HepG2 (cell line): ENCODE measurements around the gene CRISP3. TPM values are rescaled to one million over a fixed set of nuclear protein-coding genes. Genes with fewer than 3 reads are reported as not detected.

Experiments
- ATAC-seq: fragments of 200-7000 bp; cut with Tn5 transposase; 3 replicates; pipeline ENCODE4 v1.9.1; 2020; ENCODE audit warnings: mild to moderate bottlenecking, moderate library complexity
- BruUV-seq: library from RNA; stranded (reverse); fragments of 400-500 nt; replicated peaks from 2 replicates; lab custom pipeline; 2021; lab: Mats Ljungman, UMichigan
- CTCF ChIA-PET: fragments of 300-600 bp; formaldehyde crosslinking; extraction: SDS; loops from one replicate; lab custom pipeline; 2021; ENCODE audit warnings: low total read pairs, inconsistent platforms, low intra/inter-chr PET ratio; lab: Yijun Ruan, JAX
- POLR2A ChIA-PET: fragments of 350-600 bp; sonication (Branson Sonifier 250); formaldehyde crosslinking; loops from one replicate; lab custom pipeline; 2020; ENCODE audit warnings: antibody characterized with exemption, inconsistent platforms; lab: Yijun Ruan, JAX
- DNase-seq: peaks from one replicate; pipeline ENCODE4 v3.0.0-alpha.2; 2015; ENCODE audit warnings: low spot score
- FAIRE-seq: peaks from 3 replicates; lab custom pipeline; 2011; peaks lifted over from hg19 to GRCh38; lab: Jason Lieb, UNC
- H2AFZ ChIP-seq: one replicate; pipeline ENCODE4 v1.6.1; 2011; ENCODE audit warnings: low read length, inconsistent platforms
- H3K27ac ChIP-seq: fragments of 300-600 bp; 3 replicates; pipeline ENCODE4 v1.8.0; 2011; ENCODE audit warnings: mixed run types, mild to moderate bottlenecking, mixed read lengths, low read length, inconsistent platforms; ENCODE audit not compliant: insufficient read depth; ENCODE audit errors: extremely low read length
- H3K27me3 ChIP-seq, 2 experiments: fragments of 200-600 bp in 1 of 2; 2 replicates in 1 of 2; 3 replicates in 1 of 2; pipeline versions ENCODE4 v1.6.0 to v1.8.0; 2011; ENCODE audit warnings: low read length in 2 of 2, mild to moderate bottlenecking in 2 of 2, moderate library complexity in 2 of 2, inconsistent platforms in 1 of 2; ENCODE audit not compliant: insufficient read depth in 2 of 2, control insufficient read depth in 1 of 2
- H3K36me3 ChIP-seq, 2 experiments: fragments of 200-600 bp in 1 of 2; replicated peaks in 1 of 2; 2 replicates in 1 of 2; 3 replicates in 1 of 2; pipeline versions ENCODE4 v1.5.1 to v1.8.0; 2011; ENCODE audit warnings: low read length in 2 of 2, inconsistent platforms in 1 of 2; ENCODE audit not compliant: insufficient read depth in 2 of 2, control insufficient read depth in 1 of 2
- H3K4me1 ChIP-seq: 2 replicates; pipeline ENCODE4 v1.5.1; 2012; ENCODE audit warnings: low read length, inconsistent platforms; ENCODE audit not compliant: insufficient read depth
- H3K4me2 ChIP-seq: 2 replicates; pipeline ENCODE4 v1.6.0; 2011; ENCODE audit warnings: low read depth, low read length, inconsistent platforms
- H3K4me3 ChIP-seq, 3 experiments: fragments of 200-600 bp in 1 of 3; sonication (generic), shearing (Covaris generic) in 1 of 3; replicated peaks in 1 of 3; 2 replicates each; pipeline ENCODE4 v1.5.1; 2011 to 2016; ENCODE audit warnings: low read length in 3 of 3, inconsistent platforms in 2 of 3, low read depth in 2 of 3, mild to moderate bottlenecking in 2 of 3, control low read depth in 1 of 3, mixed read lengths in 1 of 3; ENCODE audit not compliant: insufficient read depth in 1 of 3
- H3K79me2 ChIP-seq: one replicate; pipeline ENCODE4 v1.6.1; 2011; ENCODE audit warnings: low read length, inconsistent platforms; ENCODE audit not compliant: insufficient read depth
- H3K9ac ChIP-seq: 2 replicates; pipeline ENCODE4 v1.6.0; 2011; ENCODE audit warnings: mild to moderate bottlenecking, low read depth, low read length, inconsistent platforms; ENCODE audit not compliant: insufficient read depth
- H3K9me3 ChIP-seq: 2 replicates; pipeline ENCODE4 v1.5.1; 2012; ENCODE audit warnings: mild to moderate bottlenecking, low read length
- H4K20me1 ChIP-seq: 2 replicates; pipeline ENCODE4 v1.6.0; 2011; ENCODE audit warnings: inconsistent platforms, mild to moderate bottlenecking, low read length, moderate library complexity; ENCODE audit not compliant: insufficient read depth
- FOXC1 ChIP-seq: sonication (generic); formaldehyde crosslinking; IDR thresholded peaks from 2 replicates; pipeline ENCODE4 v1.8.0; 2022; ENCODE audit warnings: mild to moderate bottlenecking, missing genetic modification reagents, borderline replicate concordance
- MXI1 ChIP-seq: IDR thresholded peaks from 3 replicates; pipeline ENCODE4 v1.6.1; 2012; ENCODE audit warnings: low read depth, low read length, inconsistent platforms, borderline replicate concordance
- NCOA2 ChIP-seq: sonication (generic); formaldehyde crosslinking; IDR thresholded peaks from 2 replicates; pipeline ENCODE4 v1.8.0; 2022; ENCODE audit warnings: inconsistent platforms
- NFE2L1 ChIP-seq: sonication (generic); formaldehyde crosslinking; IDR thresholded peaks from 2 replicates; pipeline ENCODE4 v1.4.0; 2020; ENCODE audit warnings: missing genetic modification reagents, mild to moderate bottlenecking, borderline replicate concordance
- NFKBIZ ChIP-seq: IDR thresholded peaks from 2 replicates; pipeline ENCODE4 v1.6.1; 2018; ENCODE audit warnings: missing genetic modification reagents, missing compliant biosample characterization
- RXRB ChIP-seq: IDR thresholded peaks from 2 replicates; pipeline ENCODE4 v1.6.1; 2016; ENCODE audit warnings: borderline replicate concordance, missing genetic modification reagents, missing compliant biosample characterization
- SYNCRIP ChIP-seq: fragments of 200-400 bp; formaldehyde crosslinking; IDR thresholded peaks from 2 replicates; pipeline ENCODE4 v1.6.1; 2018; ENCODE audit warnings: mild to moderate bottlenecking, low read depth, low read length; ENCODE audit not compliant: insufficient read depth
- ZNF234 ChIP-seq: sonication (generic); formaldehyde crosslinking; conservative IDR thresholded peaks from 2 replicates; pipeline ENCODE4 v1.5.1; 2020; ENCODE audit warnings: mild to moderate bottlenecking, missing genetic modification reagents
- ZNF343 ChIP-seq: sonication (generic); formaldehyde crosslinking; IDR thresholded peaks from 2 replicates; pipeline ENCODE4 v1.4.0; 2020; ENCODE audit warnings: mild to moderate bottlenecking, missing genetic modification reagents
- WGBS: methylation state at CpG from one replicate; pipeline ENCODE4 v1.1.6; 2017; ENCODE audit warnings: low lambda C conversion rate; 5-methylcytosine and 5-hydroxymethylcytosine counted together
- in situ Hi-C: cut with HindIII; loops from 2 replicates; pipeline ENCODE4 v1.10.0; 2017; ENCODE audit warnings: low pct_unique_long_range_greater_than_20kb; ENCODE audit not compliant: extremely low pct_ligation_motif_present
- intact Hi-C: fragments of 100-400 bp; cut with micrococcal nuclease; formaldehyde crosslinking; loops from one replicate; pipeline ENCODE4 v1.10.0; 2022; ENCODE audit not compliant: unreplicated experiment
- polyA plus RNA-seq, 8 experiments: library from polyadenylated mRNA; depleted of rRNA in 3 of 8; stranded (reverse) in 7 of 8; unstranded in 1 of 8; fragments of >200 nt; fragmentation: Illumina TruSeq in 4 of 8; extraction: Trizol in 4 of 8; gene quantifications; 2 replicates each; pipeline versions ENCODE4 v1.2.1 to v1.2.3, GENCODE V29; 2011 to 2016; ENCODE audit warnings: low read depth in 4 of 8, missing spikeins in 1 of 8, mixed read lengths in 1 of 8; ENCODE audit not compliant: insufficient read depth in 1 of 8
- total RNA-seq, 5 experiments: library from RNA; depleted of rRNA; stranded (reverse); fragments of >200 nt; fragmentation: Illumina TruSeq; extraction: Trizol; gene quantifications; 2 replicates each; pipeline ENCODE4 v1.2.3, GENCODE V29; 2016; ENCODE audit warnings: low read depth in 1 of 5
- TF ChIP-seq, protein P1 (sequence below): IDR thresholded peaks from 2 replicates; pipeline ENCODE4 v1.6.1; 2016; ENCODE audit warnings: low read depth, control low read depth
- TF ChIP-seq, protein P2 (sequence below): sonication (generic); formaldehyde crosslinking; IDR thresholded peaks from 2 replicates; pipeline ENCODE4 v1.4.0; 2020; ENCODE audit warnings: missing genetic modification reagents
- TF ChIP-seq, protein P3 (sequence below): sonication (generic); formaldehyde crosslinking; IDR thresholded peaks from 2 replicates; pipeline ENCODE4 v1.8.0; 2022; ENCODE audit warnings: missing genetic modification reagents, low read depth, mild to moderate bottlenecking, borderline replicate concordance
- TF ChIP-seq, protein P4 (sequence below): sonication (generic); formaldehyde crosslinking; IDR thresholded peaks from 2 replicates; pipeline ENCODE4 v1.5.0; 2020; ENCODE audit warnings: missing genetic modification reagents

CRISP3 gene
- total and polyA plus RNA-seq, 2 of the 13 experiments (the other 11 are each of a cell fraction or from before 2014, with no cell fraction given): not detected

DNA sequence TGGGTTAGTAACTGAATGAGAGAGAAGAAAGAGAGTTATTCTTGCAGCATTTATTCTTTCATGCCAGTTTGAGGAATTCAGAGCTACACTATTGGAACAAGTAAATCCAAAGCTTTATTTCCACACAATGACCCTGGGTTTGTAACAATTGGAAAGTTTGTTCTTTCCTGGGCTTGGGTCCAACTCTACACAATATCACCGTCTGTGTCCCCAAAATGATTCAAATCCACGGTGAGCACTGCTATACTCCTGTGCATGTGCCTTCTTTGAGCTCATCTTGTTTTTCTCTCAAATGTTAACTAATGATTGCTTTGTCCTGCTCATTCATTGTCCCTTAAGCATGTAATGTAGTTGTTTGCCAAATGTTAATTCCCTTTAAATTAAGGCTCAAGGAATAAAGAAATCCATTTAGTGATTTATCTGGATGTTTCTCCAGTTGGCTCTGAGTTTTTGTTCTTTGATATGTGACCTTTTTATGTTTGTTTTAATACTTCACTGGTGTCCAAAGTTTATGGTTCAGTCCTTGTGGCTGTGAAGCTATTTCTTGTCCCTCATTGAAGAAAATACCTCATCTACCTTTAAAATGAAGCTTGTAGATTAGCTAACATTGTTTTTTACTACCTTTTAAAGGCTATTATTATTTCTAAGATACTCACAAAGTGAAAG is 20.5 kb upstream of the CRISP3 start (continued):
- no peak for TF ChIP-seq SYNCRIP
- TF ChIP-seq NFE2L1 (CRISPR knock-in tag): no peak
- no peak for TF ChIP-seq ZNF343 (CRISPR knock-in tag)
- TF ChIP-seq, protein P1, sequence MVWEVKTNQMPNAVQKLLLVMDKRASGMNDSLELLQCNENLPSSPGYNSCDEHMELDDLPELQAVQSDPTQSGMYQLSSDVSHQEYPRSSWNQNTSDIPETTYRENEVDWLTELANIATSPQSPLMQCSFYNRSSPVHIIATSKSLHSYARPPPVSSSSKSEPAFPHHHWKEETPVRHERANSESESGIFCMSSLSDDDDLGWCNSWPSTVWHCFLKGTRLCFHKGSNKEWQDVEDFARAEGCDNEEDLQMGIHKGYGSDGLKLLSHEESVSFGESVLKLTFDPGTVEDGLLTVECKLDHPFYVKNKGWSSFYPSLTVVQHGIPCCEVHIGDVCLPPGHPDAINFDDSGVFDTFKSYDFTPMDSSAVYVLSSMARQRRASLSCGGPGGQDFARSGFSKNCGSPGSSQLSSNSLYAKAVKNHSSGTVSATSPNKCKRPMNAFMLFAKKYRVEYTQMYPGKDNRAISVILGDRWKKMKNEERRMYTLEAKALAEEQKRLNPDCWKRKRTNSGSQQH (CRISPR knock-in tag): no peak

DNA sequence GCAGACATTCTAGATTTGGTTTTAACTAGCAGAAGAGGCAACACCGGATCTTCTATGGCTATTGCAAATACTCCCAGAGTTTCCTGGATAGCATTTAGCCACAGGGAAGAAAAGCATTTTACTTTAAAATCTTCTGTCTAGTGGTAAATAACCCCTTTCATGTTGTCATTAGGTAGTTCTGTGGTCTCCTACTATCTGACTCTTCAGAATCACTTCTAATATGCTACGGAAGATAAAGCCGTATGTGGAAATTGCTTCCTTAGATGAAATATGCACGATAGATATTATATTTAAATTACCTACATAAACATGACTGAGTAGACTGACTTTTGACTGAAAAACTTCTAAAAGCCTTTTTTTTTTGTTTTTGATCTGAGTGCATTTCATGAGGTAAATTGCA is 759 bp downstream of the CRISP3 start:
- Histone ChIP-seq H2AFZ (no peak overlapping the region), H3K4me3 (no peak overlapping the region), H3K4me2 (no peak overlapping the region), H3K36me3 (no peaks in the 10 kb centered on the region), H3K9ac (no peak overlapping the region), H3K9me3 (no peaks in the 10 kb centered on the region), H3K27ac (no peak overlapping the region), H3K27me3 (no peaks in the 10 kb centered on the region), H3K4me1 (no peaks in the 10 kb centered on the region), H3K79me2 (no peaks in the 10 kb centered on the region), H4K20me1 (no peaks in the 10 kb centered on the region)
- intact Hi-C loops: no loop called here
- CTCF ChIA-PET: no interaction called here
- in situ Hi-C loops: no loop called here
- POLR2A ChIA-PET: no interaction called here
- FAIRE-seq (no peak), DNase-seq (no peak), ATAC-seq (no peak)
- BruUV-seq: no TSS peak
- WGBS: 53% methylated on average over 4 of the region's 4 CpGs
- TF ChIP-seq, protein P2, sequence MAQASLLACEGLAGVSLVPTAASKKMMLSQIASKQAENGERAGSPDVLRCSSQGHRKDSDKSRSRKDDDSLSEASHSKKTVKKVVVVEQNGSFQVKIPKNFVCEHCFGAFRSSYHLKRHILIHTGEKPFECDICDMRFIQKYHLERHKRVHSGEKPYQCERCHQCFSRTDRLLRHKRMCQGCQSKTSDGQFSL: no peak
- TF ChIP-seq, protein P3, sequence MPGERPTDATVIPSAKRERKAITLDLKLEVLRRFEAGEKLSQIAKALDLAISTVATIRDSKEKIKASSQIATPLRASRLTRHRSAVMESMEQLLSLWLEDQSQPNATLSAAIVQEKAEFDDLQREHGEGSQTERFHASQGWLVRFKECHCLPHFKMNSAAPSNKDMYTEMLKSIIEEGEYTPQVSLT: no peak
- TF ChIP-seq RXRB (CRISPR knock-in tag) (no peak), NFKBIZ (CRISPR knock-in tag) (no peak), MXI1 (no peak), ZNF234 (CRISPR knock-in tag) (no peak), FOXC1 (no peak), NCOA2 (CRISPR knock-in tag) (no peak)
- TF ChIP-seq, protein P4, sequence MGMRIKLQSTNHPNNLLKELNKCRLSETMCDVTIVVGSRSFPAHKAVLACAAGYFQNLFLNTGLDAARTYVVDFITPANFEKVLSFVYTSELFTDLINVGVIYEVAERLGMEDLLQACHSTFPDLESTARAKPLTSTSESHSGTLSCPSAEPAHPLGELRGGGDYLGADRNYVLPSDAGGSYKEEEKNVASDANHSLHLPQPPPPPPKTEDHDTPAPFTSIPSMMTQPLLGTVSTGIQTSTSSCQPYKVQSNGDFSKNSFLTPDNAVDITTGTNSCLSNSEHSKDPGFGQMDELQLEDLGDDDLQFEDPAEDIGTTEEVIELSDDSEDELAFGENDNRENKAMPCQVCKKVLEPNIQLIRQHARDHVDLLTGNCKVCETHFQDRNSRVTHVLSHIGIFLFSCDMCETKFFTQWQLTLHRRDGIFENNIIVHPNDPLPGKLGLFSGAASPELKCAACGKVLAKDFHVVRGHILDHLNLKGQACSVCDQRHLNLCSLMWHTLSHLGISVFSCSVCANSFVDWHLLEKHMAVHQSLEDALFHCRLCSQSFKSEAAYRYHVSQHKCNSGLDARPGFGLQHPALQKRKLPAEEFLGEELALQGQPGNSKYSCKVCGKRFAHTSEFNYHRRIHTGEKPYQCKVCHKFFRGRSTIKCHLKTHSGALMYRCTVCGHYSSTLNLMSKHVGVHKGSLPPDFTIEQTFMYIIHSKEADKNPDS (CRISPR knock-in tag): no peak
- TF ChIP-seq, all 625 proteins: peak for 0
